ENCODE data around the gene MTHFD1L. TPM values are rescaled to one million over a fixed set of nuclear protein-coding genes. Genes with fewer than 3 reads are reported as not detected.

MTHFD1L gene
- total RNA-seq, 2 experiments from 2014 or later = 103 to 129 TPM

- H3K27me3 Mint-ChIP-seq = no peaks in the 10 kb centered on the region
- no peak for DNase-seq
- no peaks in the 10 kb centered on the region for H3K9me3 Mint-ChIP-seq (ENCODE audit: low read depth)
- no peak for ATAC-seq
- ChIA-PET CTCF (interaction anchor here (2.3 kb wide), 1 partner anchor 8 kb away, joined by 12 read pairs; no protein-coding TSS in a partner anchor), POLR2A (no interaction called here)
- H3K4me1 Mint-ChIP-seq = peaks cover 8% of the 10 kb centered on the region
- H3K27ac Mint-ChIP-seq = no peak overlapping the region
- no peak overlapping the region for H3K4me3 Mint-ChIP-seq
- peaks cover 57% of the 10 kb centered on the region for H3K36me3 Mint-ChIP-seq (ENCODE audit: low read depth)
- intact Hi-C loops (cut with DNase I, micrococcal nuclease) = no loop called here
These were observed 18.0 kb downstream of the MTHFD1L start for GRCh38 chr6:150883521-150883920.

DNA sequence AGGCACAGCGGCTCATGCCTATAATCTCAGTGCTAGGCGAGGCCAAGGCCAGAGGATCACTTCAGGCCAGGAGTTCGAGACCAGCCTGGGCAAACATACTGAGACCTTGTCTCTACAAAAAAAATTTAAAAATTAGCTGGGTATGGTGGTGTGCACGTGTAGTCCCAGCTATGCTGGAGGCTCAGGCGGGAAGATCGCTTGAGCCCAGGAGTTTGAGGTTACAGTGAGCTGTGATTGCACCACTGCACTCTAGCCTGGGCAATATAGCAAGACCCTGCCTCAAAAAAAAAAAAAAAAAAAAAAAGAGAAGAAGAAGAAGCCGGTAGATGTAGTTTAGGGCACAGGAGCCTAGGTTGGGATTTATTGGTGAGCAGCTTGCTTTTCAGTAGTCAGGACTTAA lies 20.7 kb downstream of the MTHFD1L start:
- Mint-ChIP-seq H3K4me3 (no peak overlapping the region), H3K27me3 (no peaks in the 10 kb centered on the region), H3K27ac (no peak overlapping the region), H3K9me3 (ENCODE audit: low read depth) (no peaks in the 10 kb centered on the region), H3K4me1 (peaks cover 6% of the 10 kb centered on the region), H3K36me3 (ENCODE audit: low read depth) (peaks cover 51% of the 10 kb centered on the region)
- CTCF ChIA-PET = no interaction called here
- no peak for ATAC-seq
- intact Hi-C loops (cut with DNase I, micrococcal nuclease) = no loop called here
- DNase-seq = no peak
- POLR2A ChIA-PET = no interaction called here

DNA sequence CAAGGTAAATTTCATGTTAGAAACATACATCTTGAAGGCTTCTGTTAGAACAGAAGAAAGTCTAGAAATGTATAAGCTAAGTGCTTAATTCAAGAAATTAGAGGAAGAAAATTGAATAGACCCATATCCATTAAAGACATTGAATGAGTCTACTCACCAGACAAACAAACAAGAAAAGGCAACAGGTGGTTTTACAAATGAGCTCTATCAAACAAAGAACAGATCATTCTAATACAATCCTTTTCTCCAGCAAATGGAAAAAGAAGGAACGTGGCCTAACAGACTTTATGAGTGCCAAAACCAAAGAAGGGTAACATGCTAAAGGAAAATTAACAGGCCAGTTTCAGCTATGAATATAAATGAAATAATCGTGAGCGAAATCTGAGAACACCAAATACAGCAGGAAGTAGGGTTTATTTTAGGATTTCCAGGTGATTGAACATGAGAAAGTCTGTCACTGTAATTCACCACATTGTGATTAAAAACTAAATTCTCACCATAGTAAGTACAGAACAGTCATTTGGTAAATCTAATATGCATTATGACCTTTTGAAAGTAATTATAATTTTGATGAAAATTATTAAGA lies 22.6 kb downstream of the MTHFD1L start:
- intact Hi-C loops (cut with DNase I, micrococcal nuclease) = no loop called here
- Mint-ChIP-seq H3K36me3 (ENCODE audit: low read depth) (peaks cover 58% of the 10 kb centered on the region), H3K27me3 (no peaks in the 10 kb centered on the region), H3K9me3 (ENCODE audit: low read depth) (no peaks in the 10 kb centered on the region), H3K27ac (peak overlapping the region; percentile 33), H3K4me1 (peaks cover 6% of the 10 kb centered on the region), H3K4me3 (no peak overlapping the region)
- no peak for ATAC-seq
- DNase-seq = no peak
- ChIA-PET CTCF (interaction anchor here (0.5 to 1.4 kb wide), 6 partner anchors 9 to 447 kb away, joined by 3 to 4 read pairs (median 4); no protein-coding TSS in a partner anchor), POLR2A (no interaction called here)

- H3K4me3 Mint-ChIP-seq = no peak overlapping the region
- ChIA-PET CTCF (interaction anchor here (0.8 to 7.7 kb wide), 6 partner anchors 8 to 1232 kb away, joined by 3 to 78 read pairs (median 3); no protein-coding TSS in a partner anchor), POLR2A (no interaction called here)
- peaks cover 25% of the 10 kb centered on the region for H3K4me1 Mint-ChIP-seq
- no peak for DNase-seq
- no peak overlapping the region for H3K27ac Mint-ChIP-seq
- no peaks in the 10 kb centered on the region for H3K9me3 Mint-ChIP-seq (ENCODE audit: low read depth)
- intact Hi-C loops (cut with DNase I, micrococcal nuclease) = no loop called here
- H3K36me3 Mint-ChIP-seq (ENCODE audit: low read depth) = peaks cover 60% of the 10 kb centered on the region
- no peaks in the 10 kb centered on the region for H3K27me3 Mint-ChIP-seq
- no peak for ATAC-seq
These were observed 24.8 kb downstream of the MTHFD1L start for GRCh38 chr6:150890346-150890745.

DNA sequence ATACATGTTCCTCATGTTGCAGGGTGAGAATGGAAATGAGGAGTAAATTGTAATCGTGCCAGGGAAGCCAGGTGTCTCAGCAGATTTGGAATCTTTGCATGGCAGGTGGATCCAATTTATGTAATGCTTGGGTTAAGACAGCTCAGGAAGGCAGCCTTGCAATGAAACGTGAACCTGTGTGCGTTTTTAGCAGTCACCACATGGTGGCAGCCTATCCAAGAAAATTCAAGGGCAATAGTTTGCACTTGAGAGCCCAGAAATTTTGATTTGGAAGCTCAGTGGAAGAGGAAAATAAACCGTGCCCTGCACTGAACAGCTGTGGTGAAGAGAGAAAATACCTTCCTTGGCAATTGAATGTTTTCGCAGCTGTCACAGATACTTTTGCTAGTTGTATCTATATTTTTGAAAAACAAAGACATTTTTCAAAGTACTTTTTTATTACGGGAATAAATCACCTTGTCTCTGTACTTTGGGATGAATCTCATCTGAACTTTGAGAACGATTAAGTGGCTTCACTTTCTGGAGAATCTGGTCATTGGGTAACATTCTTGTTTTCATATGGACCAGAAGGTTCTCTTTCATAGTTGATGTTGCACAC lies 26.5 kb downstream of the MTHFD1L start:
- CTCF ChIA-PET = interaction anchor here (0.5 to 7.7 kb wide), 27 partner anchors 10 to 555 kb away, joined by 3 to 78 read pairs (median 3); no protein-coding TSS in a partner anchor
- no peaks in the 10 kb centered on the region for H3K27me3 Mint-ChIP-seq
- peak; percentile 39 for ATAC-seq
- H3K27ac Mint-ChIP-seq = no peak overlapping the region
- peak; percentile 70 for DNase-seq
- peaks cover 31% of the 10 kb centered on the region for H3K4me1 Mint-ChIP-seq
- intact Hi-C loops (cut with DNase I, micrococcal nuclease) = loop anchor here (1.0 kb wide), 2 partner anchors 432 to 442 kb away; no protein-coding TSS in a partner anchor
- POLR2A ChIA-PET = no interaction called here
- H3K36me3 Mint-ChIP-seq (ENCODE audit: low read depth) = peaks cover 57% of the 10 kb centered on the region
- H3K4me3 Mint-ChIP-seq = no peak overlapping the region
- H3K9me3 Mint-ChIP-seq (ENCODE audit: low read depth) = no peaks in the 10 kb centered on the region

DNA sequence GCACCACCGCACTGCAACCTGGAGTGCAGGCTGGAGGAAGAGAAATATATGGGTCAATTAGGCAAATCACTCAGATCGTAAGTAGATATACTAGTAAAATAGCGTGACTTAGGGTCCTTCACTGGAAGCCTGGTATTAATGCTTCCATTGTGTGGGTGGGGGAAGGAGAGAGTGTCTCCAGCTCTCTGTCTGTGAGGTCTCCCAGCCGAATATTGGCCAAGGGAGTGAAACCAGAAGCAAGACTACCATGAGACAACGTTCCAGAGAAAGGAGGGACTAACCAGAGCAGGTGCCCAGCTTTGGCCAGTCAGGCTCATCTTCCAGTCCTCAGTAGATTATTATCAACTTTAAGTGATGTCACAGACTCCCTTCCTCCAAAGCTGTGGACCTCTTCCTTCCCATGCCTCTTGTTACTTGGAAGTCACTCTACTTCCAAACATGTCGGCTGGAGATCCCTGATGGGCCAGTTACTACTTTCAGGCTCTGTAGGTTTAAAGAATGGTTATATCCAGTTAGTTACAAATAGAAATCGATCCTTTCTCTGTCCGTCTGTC lies 28.8 kb downstream of the MTHFD1L start:
- Mint-ChIP-seq H3K36me3 (ENCODE audit: low read depth) (peaks cover 48% of the 10 kb centered on the region), H3K4me1 (peaks cover 26% of the 10 kb centered on the region), H3K27me3 (no peaks in the 10 kb centered on the region), H3K4me3 (no peak overlapping the region), H3K9me3 (ENCODE audit: low read depth) (no peaks in the 10 kb centered on the region), H3K27ac (no peak overlapping the region)
- intact Hi-C loops (cut with DNase I, micrococcal nuclease) = no loop called here
- POLR2A ChIA-PET = no interaction called here
- ATAC-seq = no peak
- CTCF ChIA-PET = interaction anchor here (0.7 to 7.7 kb wide), 6 partner anchors 8 to 842 kb away, joined by 3 to 78 read pairs (median 5); no protein-coding TSS in a partner anchor
- no peak for DNase-seq

DNA sequence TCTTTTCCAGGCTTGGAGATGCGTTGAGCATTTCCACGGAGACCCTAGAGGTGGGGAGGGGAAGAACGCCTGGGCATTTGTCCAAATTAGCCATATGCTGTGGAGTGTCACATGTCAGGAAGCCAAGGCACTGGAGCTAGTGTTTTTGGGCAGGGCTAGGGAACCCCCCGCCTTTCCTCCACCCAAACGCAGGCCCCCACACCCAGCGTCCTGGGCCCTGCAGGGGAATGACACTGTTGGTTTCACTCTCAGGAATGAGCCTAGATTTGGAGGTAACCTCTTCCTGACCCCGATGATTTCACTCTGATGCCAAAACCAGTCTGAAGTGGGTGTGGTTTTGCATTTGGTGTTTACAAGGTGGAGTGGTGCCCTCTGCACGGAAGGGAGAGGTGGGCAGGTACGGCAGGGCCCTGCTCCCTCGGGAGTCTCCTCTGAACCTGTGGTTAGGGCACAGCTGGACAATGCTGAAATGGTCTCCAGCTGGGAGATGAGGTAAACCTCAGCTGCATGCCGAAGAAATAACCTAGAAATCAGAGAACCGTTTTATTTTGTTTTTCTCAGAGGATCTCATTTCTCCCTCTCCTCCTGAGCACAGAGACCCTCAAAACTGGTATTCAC lies 29.5 kb downstream of the MTHFD1L start:
- no peak overlapping the region for H3K4me3 Mint-ChIP-seq
- no peaks in the 10 kb centered on the region for H3K9me3 Mint-ChIP-seq (ENCODE audit: low read depth)
- H3K27ac Mint-ChIP-seq = peak overlapping the region; percentile 9
- ATAC-seq (peak; percentile 83), DNase-seq (peak; percentile 41)
- intact Hi-C loops (cut with DNase I, micrococcal nuclease) = no loop called here
- H3K27me3 Mint-ChIP-seq = no peaks in the 10 kb centered on the region
- peaks cover 44% of the 10 kb centered on the region for H3K36me3 Mint-ChIP-seq (ENCODE audit: low read depth)
- POLR2A ChIA-PET = no interaction called here
- CTCF ChIA-PET = interaction anchor here (0.6 to 7.7 kb wide), 5 partner anchors 10 to 440 kb away, joined by 3 to 78 read pairs (median 4); no protein-coding TSS in a partner anchor
- peaks cover 26% of the 10 kb centered on the region for H3K4me1 Mint-ChIP-seq

DNA sequence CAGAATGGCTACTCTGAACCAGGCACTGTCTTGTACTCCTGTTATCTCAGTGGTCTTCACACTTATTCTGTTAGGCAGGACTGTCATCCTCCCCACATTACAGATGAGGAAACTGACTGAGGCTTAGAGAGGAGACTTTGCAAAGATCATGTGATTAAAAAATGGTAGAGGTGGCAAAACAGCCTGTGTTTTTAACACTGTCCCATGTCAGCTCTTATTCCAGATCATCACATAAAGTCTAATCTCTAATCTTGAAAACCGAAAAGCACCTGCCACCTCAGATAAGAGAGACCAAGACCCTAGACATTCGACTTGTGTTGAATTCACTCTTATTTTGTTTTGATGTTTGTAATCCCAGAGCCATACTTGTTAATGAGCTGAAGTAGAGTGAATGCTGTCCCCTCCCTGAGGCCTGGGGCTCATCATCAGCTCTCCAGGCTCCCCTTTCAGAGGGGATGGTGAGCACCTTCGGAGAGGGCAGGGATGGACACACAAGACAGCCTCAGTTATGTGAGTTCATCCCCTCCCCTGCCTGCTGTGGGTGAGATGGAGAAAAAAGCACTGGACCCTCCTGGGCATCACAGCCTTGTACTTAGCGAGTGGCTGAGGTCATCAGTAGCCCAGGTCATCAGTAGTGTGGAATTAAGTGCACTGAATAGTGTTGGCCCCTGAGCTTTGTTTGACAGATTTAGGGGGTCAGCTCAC lies 30.6 kb downstream of the MTHFD1L start:
- Mint-ChIP-seq H3K27me3 (no peaks in the 10 kb centered on the region), H3K36me3 (ENCODE audit: low read depth) (peaks cover 48% of the 10 kb centered on the region), H3K27ac (no peak overlapping the region), H3K9me3 (ENCODE audit: low read depth) (no peaks in the 10 kb centered on the region), H3K4me1 (peaks cover 26% of the 10 kb centered on the region), H3K4me3 (no peak overlapping the region)
- intact Hi-C loops (cut with DNase I, micrococcal nuclease) = no loop called here
- ATAC-seq (no peak), DNase-seq (no peak)
- POLR2A ChIA-PET = no interaction called here
- CTCF ChIA-PET = interaction anchor here (0.6 to 7.7 kb wide), 5 partner anchors 9 to 438 kb away, joined by 3 to 78 read pairs (median 4); no protein-coding TSS in a partner anchor

DNA sequence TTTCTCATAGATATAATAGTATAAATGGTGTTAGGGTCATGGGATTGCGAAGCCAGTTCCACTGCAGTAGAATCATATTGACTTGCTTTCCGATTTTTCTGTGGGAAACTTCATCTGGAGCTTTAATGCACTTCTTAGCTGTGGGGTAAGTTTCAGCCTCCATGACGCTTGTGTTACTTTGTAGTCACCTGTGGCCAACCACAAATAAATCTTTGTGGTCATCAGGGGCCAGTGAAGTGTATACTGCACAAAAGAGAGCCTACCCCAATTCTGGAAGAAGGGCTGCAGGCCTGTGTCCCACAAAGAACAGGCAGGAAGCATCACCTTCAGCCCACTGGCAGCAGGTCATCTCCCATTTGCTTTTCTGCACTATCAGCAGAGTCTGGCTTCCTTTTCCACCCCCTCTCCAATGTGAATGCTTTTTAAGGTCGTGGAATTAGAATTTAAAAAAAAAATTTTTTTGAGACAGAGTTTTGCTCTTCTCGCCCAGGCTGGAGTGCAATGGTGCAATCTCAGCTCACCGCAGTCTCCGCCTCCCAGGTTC lies 32.0 kb downstream of the MTHFD1L start:
- ATAC-seq (no peak), DNase-seq (no peak)
- Mint-ChIP-seq H3K4me1 (peaks cover 26% of the 10 kb centered on the region), H3K27ac (no peak overlapping the region), H3K4me3 (no peak overlapping the region), H3K27me3 (no peaks in the 10 kb centered on the region), H3K9me3 (ENCODE audit: low read depth) (no peaks in the 10 kb centered on the region), H3K36me3 (ENCODE audit: low read depth) (peaks cover 43% of the 10 kb centered on the region)
- POLR2A ChIA-PET = no interaction called here
- CTCF ChIA-PET = no interaction called here
- intact Hi-C loops (cut with DNase I, micrococcal nuclease) = no loop called here

DNA sequence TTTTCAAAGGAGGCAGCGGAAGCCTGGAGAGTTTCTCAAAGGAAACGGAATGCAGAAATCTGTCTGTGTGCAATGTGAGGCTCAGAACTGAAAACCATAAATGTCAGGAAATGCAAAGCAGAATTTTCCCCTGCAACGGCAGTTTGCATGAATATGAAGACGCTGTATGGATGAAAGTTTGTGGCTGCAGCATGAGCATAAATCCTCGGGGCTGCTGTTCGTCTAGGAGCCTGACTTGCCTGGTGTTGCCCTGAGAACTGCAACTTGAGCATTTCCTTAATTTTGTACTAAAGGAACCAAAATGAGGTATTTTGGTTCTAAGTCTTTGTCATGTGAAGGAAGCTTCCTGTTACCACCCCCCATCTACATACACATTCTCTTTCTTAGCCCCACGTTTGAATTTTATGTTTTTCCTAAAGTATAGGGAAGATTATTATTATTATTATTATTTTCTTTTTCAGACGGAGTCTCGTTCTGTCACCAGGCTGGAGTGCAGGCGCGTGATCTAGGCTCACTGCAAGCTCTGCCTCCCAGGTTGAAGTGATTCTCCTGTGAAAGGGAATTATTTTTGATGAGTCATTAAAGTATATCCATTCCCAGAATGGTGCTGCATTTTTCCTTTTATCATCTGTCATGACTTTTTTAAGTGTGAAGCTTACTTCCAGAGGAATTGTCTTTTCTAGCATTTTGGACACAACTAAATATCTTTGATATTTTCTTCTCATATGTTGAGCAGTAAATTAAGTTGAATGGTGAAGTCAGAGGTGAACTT lies 33.1 kb downstream of the MTHFD1L start:
- no peak overlapping the region for H3K27ac Mint-ChIP-seq
- CTCF ChIA-PET = interaction anchor here (1.2 kb wide), 1 partner anchor 84 kb away, joined by 3 read pairs; no protein-coding TSS in a partner anchor
- H3K4me3 Mint-ChIP-seq = no peak overlapping the region
- H3K9me3 Mint-ChIP-seq (ENCODE audit: low read depth) = no peaks in the 10 kb centered on the region
- DNase-seq (no peak), ATAC-seq (no peak)
- POLR2A ChIA-PET = no interaction called here
- intact Hi-C loops (cut with DNase I, micrococcal nuclease) = no loop called here
- H3K27me3 Mint-ChIP-seq = no peaks in the 10 kb centered on the region
- H3K4me1 Mint-ChIP-seq = peaks cover 23% of the 10 kb centered on the region
- peaks cover 36% of the 10 kb centered on the region for H3K36me3 Mint-ChIP-seq (ENCODE audit: low read depth)
